GM18505 (cell line): Measurements from ENCODE around the gene SYT17.
"Not testable (repeated sequence)": the region's sequence is repeated elsewhere in the genome, so short reads cannot be mapped to it uniquely, and the experiment has no call there.

Experiments used
- ATAC-seq: cut with Tn5 transposase; IDR thresholded peaks from one replicate; pipeline ENCODE4 v1.9.1; 2021; ENCODE audit not compliant: unreplicated experiment
- POLR2A ChIP-seq: IDR thresholded peaks from 4 replicates; pipeline ENCODE4 v1.6.1; 2011; ENCODE audit warnings: borderline replicate concordance; ENCODE audit not compliant: insufficient read depth, insufficient read length; ENCODE audit errors: extremely low read depth

The SYT17 gene

DNA sequence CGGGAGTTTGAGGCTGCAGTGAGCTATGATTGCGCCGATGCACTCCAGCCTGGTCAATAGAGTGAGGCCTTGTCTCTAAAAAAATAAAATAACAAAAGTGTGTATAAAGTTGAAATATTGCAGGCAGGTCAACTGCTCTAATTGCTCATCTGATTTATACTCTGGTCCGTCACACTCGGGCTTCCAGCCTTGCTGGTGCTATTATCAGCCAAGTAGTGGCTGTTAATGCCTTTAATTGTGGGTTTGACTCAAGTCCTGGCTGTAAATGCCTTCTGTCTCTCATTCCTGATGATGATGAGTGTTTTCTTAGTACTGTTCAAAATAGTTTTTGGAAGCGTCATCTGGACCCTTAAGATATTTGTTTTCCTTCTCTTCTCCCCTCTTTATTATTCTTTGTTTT lies 18.4 kb downstream of the SYT17 start:
- no peak for ATAC-seq
- no peak for TF ChIP-seq POLR2A

DNA sequence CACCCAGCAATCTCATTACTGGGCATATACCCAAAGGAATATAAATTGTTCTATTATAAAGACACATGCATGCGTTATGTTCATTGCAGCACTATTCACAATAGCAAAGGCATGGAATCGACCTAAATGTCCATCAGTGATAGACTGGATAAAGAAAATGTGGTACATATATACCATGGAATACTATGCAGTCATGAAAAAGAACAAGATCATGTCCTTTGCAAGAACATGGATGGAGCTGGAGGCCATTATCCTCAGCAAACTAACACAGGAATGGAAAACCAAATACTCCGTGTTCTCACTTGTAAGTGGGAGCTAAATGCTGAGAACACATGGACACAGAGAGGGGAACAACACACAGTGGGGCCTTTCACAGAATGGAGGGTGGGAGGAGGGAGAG lies 19.9 kb downstream of the SYT17 start:
- ATAC-seq: not testable (repeated sequence)

DNA sequence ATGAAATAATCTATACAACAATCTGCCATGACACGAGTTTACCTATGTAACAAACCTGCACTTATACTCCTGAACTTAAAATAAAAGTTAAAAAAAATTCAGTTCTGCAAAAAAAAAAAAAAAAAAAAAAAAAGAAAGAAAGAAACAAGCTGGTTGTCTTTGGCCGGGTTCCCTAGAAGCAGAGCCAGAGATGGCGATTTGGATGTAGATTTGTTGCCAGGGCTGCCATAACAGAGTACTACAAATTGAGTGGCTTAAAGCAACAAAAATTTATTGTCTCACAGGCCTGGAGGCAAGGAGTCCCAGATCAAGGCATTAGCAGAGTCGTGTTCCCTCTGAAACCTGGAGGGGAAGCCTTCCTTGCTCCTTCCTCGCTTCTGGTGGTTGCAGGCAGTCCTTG lies 20.4 kb downstream of the SYT17 start:
- no peak for ATAC-seq
- no peak for TF ChIP-seq POLR2A

DNA sequence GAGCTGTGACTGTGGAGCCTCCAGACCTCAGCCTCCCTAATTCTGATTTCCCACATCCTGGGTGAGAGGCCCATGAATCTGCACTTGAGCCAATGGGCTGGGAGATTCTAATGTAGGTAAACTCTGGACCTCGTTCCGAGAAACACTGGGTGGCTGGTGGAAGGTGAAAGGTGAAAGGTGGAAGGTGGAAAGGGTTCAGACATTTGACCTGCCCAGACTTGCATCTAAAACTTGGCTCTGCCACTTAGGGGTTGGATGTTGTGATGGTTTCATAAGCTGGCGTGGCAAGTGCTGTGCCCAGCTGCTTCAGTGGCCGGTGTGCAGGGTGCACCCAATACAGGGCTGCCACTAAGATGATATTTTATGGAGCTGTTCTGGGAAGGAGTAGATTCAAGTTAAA lies 24.8 kb downstream of the SYT17 start:
- no peak for TF ChIP-seq POLR2A
- no peak for ATAC-seq

- ATAC-seq: no peak
- no peak for TF ChIP-seq POLR2A
Observed at GRCh38 chr16:19196871-19197270, 28.8 kb downstream of the SYT17 start.

DNA sequence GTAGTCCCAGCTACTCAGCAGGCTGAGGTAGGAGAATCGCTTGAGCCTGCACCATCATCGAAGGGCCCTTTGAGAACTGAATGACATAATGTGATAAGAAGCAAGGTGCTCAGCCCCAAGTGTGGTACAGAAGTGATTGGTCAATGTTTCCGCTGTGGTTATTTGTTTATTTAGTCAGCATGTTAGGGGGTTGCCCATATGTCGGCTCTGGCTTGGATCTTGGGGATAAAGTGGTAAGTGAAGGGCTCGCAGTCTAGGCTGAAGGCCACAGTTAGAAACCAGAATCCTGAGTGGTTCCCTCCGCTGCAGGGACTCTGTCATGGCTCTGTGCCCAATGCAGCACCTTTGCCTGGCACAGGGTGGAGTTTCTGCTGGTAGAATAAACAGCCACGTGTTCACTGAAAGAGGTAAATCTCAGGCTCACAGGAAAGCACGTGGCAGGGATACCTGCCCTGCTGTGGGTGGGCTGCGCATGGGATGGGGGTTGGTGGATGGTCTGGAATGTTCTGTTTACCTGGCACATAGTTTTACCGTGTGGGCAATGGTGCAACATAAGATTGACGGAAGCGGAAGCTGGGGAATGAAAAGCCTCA lies 35.4 kb downstream of the SYT17 start:
- no peak for ATAC-seq
- no peak for TF ChIP-seq POLR2A

- ATAC-seq: peak; percentile 73
- no peak for TF ChIP-seq POLR2A
Observed at GRCh38 chr16:19210280-19210924, 42.4 kb downstream of the SYT17 start.

DNA sequence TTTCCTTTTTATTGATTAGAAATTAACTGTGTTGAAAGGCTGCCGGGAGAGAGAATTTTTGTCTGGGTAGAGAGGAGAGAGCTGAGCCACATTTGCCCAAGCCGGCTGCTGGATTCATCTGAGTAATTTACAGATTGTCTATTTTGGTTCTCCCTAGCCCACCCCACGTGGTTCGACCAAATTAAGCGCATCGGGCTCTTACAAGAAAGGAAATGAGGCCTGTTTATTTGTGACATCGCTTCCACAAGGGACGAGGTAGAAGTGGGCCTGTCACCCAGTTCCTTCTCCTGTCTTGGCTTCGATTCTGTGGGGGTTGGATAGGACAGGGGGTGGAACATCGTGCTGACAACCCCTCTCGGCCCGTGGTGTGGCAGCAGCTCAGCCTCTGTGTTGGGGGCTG lies 42.9 kb downstream of the SYT17 start:
- ATAC-seq: peak; percentile 39
- peak; percentile 46 for TF ChIP-seq POLR2A

GRCh38 chr16:19212059-19212458 lies 44.0 kb downstream of the SYT17 start:
- ATAC-seq: no peak
- TF ChIP-seq POLR2A: no peak

- ATAC-seq: no peak
- no peak for TF ChIP-seq POLR2A
Observed at GRCh38 chr16:19213885-19214284, 45.8 kb downstream of the SYT17 start.

GRCh38 chr16:19215705-19216104 lies 47.7 kb downstream of the SYT17 start:
- no peak for ATAC-seq
- TF ChIP-seq POLR2A: no peak

GRCh38 chr16:19218581-19218980 lies 50.5 kb downstream of the SYT17 start:
- no peak for ATAC-seq
- no peak for TF ChIP-seq POLR2A

- ATAC-seq: no peak
- no peak for TF ChIP-seq POLR2A
Observed at GRCh38 chr16:19219836-19220235, 51.8 kb downstream of the SYT17 start.

DNA sequence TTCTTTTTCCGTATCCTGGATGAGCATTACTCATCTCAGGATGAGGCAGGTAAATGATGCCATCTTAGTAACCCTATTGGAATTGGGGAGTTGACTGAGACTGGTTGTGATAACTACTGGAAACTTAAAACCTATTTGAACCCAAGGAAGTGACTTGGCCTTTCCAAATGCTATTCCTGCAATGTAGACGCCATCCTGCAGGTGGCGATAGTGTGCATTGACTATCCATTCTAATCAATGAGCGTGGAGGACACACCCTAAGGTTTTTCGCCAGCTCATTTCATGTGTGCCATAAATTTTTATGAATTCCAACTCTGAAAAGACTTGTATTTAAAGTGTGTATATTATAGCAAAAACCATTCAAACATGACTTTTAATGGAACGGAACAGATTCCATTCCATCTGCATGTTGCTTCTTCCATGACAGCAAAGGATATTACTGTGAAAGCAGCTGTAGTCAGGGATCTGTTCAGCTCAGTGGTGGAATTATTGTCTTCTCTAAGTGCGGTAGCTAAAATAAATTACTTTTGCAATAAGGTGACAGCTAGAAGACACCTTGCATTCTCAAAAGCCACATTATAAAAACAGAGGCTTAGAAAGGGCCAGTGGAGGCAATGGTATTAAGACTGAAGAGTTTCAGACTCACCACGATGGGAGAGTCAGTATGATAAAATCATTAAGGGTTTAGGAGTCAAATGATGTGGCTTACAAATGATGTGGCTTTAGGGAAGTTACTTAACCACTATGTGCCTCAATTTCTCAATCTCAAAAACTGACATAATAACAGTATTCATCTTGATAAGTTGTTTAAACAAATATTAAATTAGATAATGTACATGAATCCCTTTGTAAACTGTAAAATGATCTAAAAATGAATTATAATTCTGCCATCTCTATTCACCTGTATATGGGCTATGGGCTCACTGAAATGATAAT lies 55.5 kb downstream of the SYT17 start:
- no peak for ATAC-seq
- TF ChIP-seq POLR2A: no peak
